A549 (cell line): ENCODE measurements around the gene ERFL. TPM values are rescaled to one million over a fixed set of nuclear protein-coding genes. Genes with fewer than 3 reads are reported as not detected.
A peak's percentile ranks its signal among the peaks of the same experiment; 100 is the strongest.

Source experiments
- ATAC-seq, 2 experiments: fragments of 200-7000 bp in 1 of 2; fragments of >200 bp in 1 of 2; cut with Nextera tagmentation in 1 of 2; cut with Tn5 transposase in 1 of 2; 3 replicates each; pipeline versions ENCODE4 v1.8.0 to v1.9.1; 2018 to 2020; ENCODE audit warnings: mild to moderate bottlenecking in 1 of 2, moderate library complexity in 1 of 2
- CTCF ChIA-PET: fragments of 300-600 bp; sonication (Branson Sonifier 250); formaldehyde crosslinking; extraction: SDS; loops from one replicate; lab custom pipeline; 2021; ENCODE audit warnings: antibody characterized with exemption, inconsistent platforms; lab: Yijun Ruan, JAX
- POLR2A ChIA-PET: fragments of 350-600 bp; formaldehyde crosslinking; extraction: SDS; loops from one replicate; lab custom pipeline; 2021; ENCODE audit warnings: antibody characterized with exemption, inconsistent platforms; lab: Yijun Ruan, JAX
- DNase-seq, 2 experiments: peaks; one replicate each; pipeline versions ENCODE4 v3.0.0 to v3.0.0-alpha.2; 2011 to 2016; ENCODE audit warnings: low read depth in 1 of 2, low spot score in 1 of 2
- FAIRE-seq: peaks from 2 replicates; lab custom pipeline; 2011; peaks lifted over from hg19 to GRCh38; lab: Jason Lieb, UNC
- H3K27ac ChIP-seq, 2 experiments: fragments of >200 bp; sonication (Bioruptor Twin); formaldehyde crosslinking; 3 replicates each; pipeline ENCODE4 v1.5.1; 2016 to 2017
- H3K4me1 ChIP-seq: fragments of >200 bp; sonication (Bioruptor Twin); formaldehyde crosslinking; 3 replicates; pipeline ENCODE4 v1.6.1; 2016
- H3K4me2 ChIP-seq: fragments of >200 bp; sonication (Bioruptor Twin); formaldehyde crosslinking; 3 replicates; pipeline ENCODE4 v1.6.1; 2016
- H3K4me3 ChIP-seq: fragments of >200 bp; sonication (Bioruptor Twin); formaldehyde crosslinking; 3 replicates; pipeline ENCODE4 v1.5.1; 2016
- H3K9me3 ChIP-seq: fragments of >200 bp; sonication (Bioruptor Twin); formaldehyde crosslinking; 3 replicates; pipeline ENCODE4 v1.6.1; 2016
- CHD2 ChIP-seq: fragments of 150-350 bp; IDR thresholded peaks from 2 replicates; pipeline ENCODE4 v1.6.1; 2014; ENCODE audit warnings: low read length; ENCODE audit not compliant: partially characterized antibody
- CHD4 ChIP-seq: fragments of 200-600 bp; sonication (generic); IDR thresholded peaks from 2 replicates; pipeline ENCODE4 v1.6.1; 2016; ENCODE audit warnings: antibody characterized with exemption, mild to moderate bottlenecking, borderline replicate concordance
- E2F6 ChIP-seq: IDR thresholded peaks from 2 replicates; pipeline ENCODE4 v1.6.1; 2012; ENCODE audit warnings: low read depth, borderline replicate concordance
- EHF ChIP-seq: fragments of 250-450 bp; sonication (Bioruptor Pico); IDR thresholded peaks from 2 replicates; pipeline ENCODE4 v1.5.0; 2020; ENCODE audit warnings: mild to moderate bottlenecking
- EP300 ChIP-seq, 2 experiments: fragments of >200 bp; sonication (Bioruptor Twin); formaldehyde crosslinking; IDR thresholded peaks; 2 replicates in 1 of 2; 3 replicates in 1 of 2; pipeline ENCODE4 v1.6.1; 2016 to 2017
- ESRRA ChIP-seq: fragments of 150-350 bp; IDR thresholded peaks from 2 replicates; pipeline ENCODE4 v1.6.1; 2014; ENCODE audit warnings: mild to moderate bottlenecking, low read length, borderline replicate concordance
- FOXS1 ChIP-seq: fragments of 250-450 bp; sonication (Bioruptor Pico); IDR thresholded peaks from 2 replicates; pipeline ENCODE4 v1.5.0; 2020; ENCODE audit warnings: mild to moderate bottlenecking, moderate library complexity
- HDAC2 ChIP-seq: fragments of 200-600 bp; sonication (generic); IDR thresholded peaks from 2 replicates; pipeline ENCODE4 v1.6.1; 2016
- HOXB5 ChIP-seq: fragments of 250-450 bp; sonication (Bioruptor Pico); IDR thresholded peaks from 2 replicates; pipeline ENCODE4 v1.5.0; 2020; ENCODE audit warnings: mild to moderate bottlenecking, moderate library complexity
- KDM1A ChIP-seq: fragments of 200-600 bp; sonication (generic); IDR thresholded peaks from 2 replicates; pipeline ENCODE4 v1.6.1; 2016; ENCODE audit warnings: low read depth, mild to moderate bottlenecking
- MYC ChIP-seq: IDR thresholded peaks from 2 replicates; pipeline ENCODE4 v1.6.1; 2012; ENCODE audit warnings: mild to moderate bottlenecking, inconsistent platforms, low read length, improper control_type of control experiment, borderline replicate concordance
- NFE2L2 ChIP-seq: fragments of 150-350 bp; conservative IDR thresholded peaks from 2 replicates; pipeline ENCODE4 v1.6.1; 2014; ENCODE audit warnings: low read length
- POLR2A ChIP-seq: IDR thresholded peaks from 2 replicates; pipeline ENCODE4 v1.6.1; 2012; ENCODE audit warnings: mild to moderate bottlenecking, low read length
- RAD21 ChIP-seq, 2 experiments: fragments of >200 bp in 1 of 2; sonication (Bioruptor Twin) in 1 of 2; formaldehyde crosslinking in 1 of 2; IDR thresholded peaks in 1 of 2; conservative IDR thresholded peaks in 1 of 2; 2 replicates in 1 of 2; 3 replicates in 1 of 2; pipeline ENCODE4 v1.6.1; 2012 to 2018; ENCODE audit warnings: inconsistent platforms in 1 of 2
- SMC3 ChIP-seq: fragments of >200 bp; sonication (Bioruptor Twin); formaldehyde crosslinking; IDR thresholded peaks from 3 replicates; pipeline ENCODE4 v1.6.1; 2018; ENCODE audit warnings: inconsistent platforms
- TP53 ChIP-seq: fragments of 250-450 bp; sonication (Bioruptor Pico); IDR thresholded peaks from 2 replicates; pipeline ENCODE4 v1.5.0; 2021; ENCODE audit warnings: mild to moderate bottlenecking, moderate library complexity
- ZFP36 ChIP-seq: fragments of 450-650 bp; IDR thresholded peaks from 2 replicates; pipeline ENCODE4 v1.6.1; 2014; ENCODE audit warnings: borderline replicate concordance; ENCODE audit not compliant: partially characterized antibody
- WGBS: methylation state at CpG from one replicate; pipeline ENCODE4 v1.1.6; 2017; ENCODE audit errors: missing lambda C conversion rate; 5-methylcytosine and 5-hydroxymethylcytosine counted together
- polyA plus RNA-seq, 4 experiments: library from polyadenylated mRNA; depleted of rRNA in 3 of 4; stranded (reverse); fragments of >200 nt; fragmentation: RNase III in 1 of 4; extraction: RNeasy Plus Mini Kit Qiagen cat#74134 plus additional on column Dnase treatment in 1 of 4; gene quantifications; 2 replicates in 3 of 4; 3 replicates in 1 of 4; pipeline ENCODE4 v1.2.3, GENCODE V29; 2011 to 2017
- TF ChIP-seq, protein P1 (sequence below): fragments of >200 bp; sonication (Bioruptor Twin); formaldehyde crosslinking; IDR thresholded peaks from 3 replicates; pipeline ENCODE4 v1.5.1; 2016
- TF ChIP-seq, protein P2 (sequence below): IDR thresholded peaks from 2 replicates; pipeline ENCODE4 v1.6.1; 2012
- TF ChIP-seq, protein P3 (sequence below): fragments of 200-600 bp; sonication (generic); IDR thresholded peaks from 2 replicates; pipeline ENCODE4 v1.6.1; 2016; ENCODE audit warnings: antibody characterized with exemption, mild to moderate bottlenecking, moderate library complexity
- TF ChIP-seq, protein P4 (sequence below): IDR thresholded peaks from 2 replicates; pipeline ENCODE4 v1.6.1; 2012

The ERFL gene
- polyA plus RNA-seq, 2 of the 4 experiments (the other 2 are of a cell fraction) = 0.15 to 0.19 TPM

DNA sequence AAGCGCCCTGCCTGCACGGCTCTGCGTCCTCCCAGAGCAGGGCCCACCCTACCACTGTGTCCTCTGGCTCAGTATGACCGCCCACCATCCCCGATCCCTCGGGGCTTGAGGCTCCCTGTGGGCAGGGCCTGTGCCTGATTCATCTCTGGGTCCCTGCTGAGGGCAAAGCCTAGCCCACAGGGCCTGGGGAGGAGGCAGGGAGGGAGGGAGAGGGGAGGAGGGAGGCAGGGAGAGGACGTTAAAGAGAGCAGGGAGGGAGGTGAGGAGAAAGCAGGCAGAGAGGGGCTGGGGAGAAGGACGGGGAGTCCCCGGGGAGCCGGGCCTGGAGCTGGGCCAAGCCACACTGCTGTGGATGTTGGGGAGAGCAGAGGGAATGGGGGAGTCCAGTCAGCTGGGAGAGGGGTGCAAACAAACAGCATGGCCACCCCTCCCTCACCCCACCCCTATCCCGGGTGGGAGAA, 4.0 kb upstream of the ERFL start:
- WGBS = 60% methylated on average over 11 of the region's 11 CpGs
- CTCF ChIA-PET = interaction anchor here (0.9 to 9.9 kb wide), 8 partner anchors 13 to 58 kb away, joined by 3 to 163 read pairs (median 8); partner anchors contain the start of genes CD79A and RABAC1

GRCh38 chr19:41930926-41931592, 2.8 kb upstream of the ERFL start:
- TF ChIP-seq CHD2 = no peak
- TF ChIP-seq, protein P1, sequence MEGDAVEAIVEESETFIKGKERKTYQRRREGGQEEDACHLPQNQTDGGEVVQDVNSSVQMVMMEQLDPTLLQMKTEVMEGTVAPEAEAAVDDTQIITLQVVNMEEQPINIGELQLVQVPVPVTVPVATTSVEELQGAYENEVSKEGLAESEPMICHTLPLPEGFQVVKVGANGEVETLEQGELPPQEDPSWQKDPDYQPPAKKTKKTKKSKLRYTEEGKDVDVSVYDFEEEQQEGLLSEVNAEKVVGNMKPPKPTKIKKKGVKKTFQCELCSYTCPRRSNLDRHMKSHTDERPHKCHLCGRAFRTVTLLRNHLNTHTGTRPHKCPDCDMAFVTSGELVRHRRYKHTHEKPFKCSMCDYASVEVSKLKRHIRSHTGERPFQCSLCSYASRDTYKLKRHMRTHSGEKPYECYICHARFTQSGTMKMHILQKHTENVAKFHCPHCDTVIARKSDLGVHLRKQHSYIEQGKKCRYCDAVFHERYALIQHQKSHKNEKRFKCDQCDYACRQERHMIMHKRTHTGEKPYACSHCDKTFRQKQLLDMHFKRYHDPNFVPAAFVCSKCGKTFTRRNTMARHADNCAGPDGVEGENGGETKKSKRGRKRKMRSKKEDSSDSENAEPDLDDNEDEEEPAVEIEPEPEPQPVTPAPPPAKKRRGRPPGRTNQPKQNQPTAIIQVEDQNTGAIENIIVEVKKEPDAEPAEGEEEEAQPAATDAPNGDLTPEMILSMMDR = peak; percentile 35
- Histone ChIP-seq H3K9me3 (no peaks in the 10 kb centered on the region), H3K27ac (no peak overlapping the region), H3K4me1 (peaks cover 13% of the 10 kb centered on the region; the same call in 1 of the 3 replicates), H3K4me2 (no peak overlapping the region), H3K4me3 (no peak overlapping the region)
- DNase-seq (no peak), FAIRE-seq (no peak), ATAC-seq (no peak)
- WGBS = 44% methylated on average over 17 of the region's 17 CpGs
- CTCF ChIA-PET = interaction anchor here (0.9 to 9.9 kb wide), 11 partner anchors 9 to 94 kb away, joined by 3 to 163 read pairs (median 7); partner anchors contain the start of genes ARHGEF1, CD79A and RABAC1
- POLR2A ChIA-PET = no interaction called here

More for the DNA sequence above, 4.0 kb upstream of the ERFL start:
- H3K4me3 ChIP-seq = no peak overlapping the region
- no peak for ATAC-seq
- peaks cover 13% of the 10 kb centered on the region; the same call in 1 of the 3 replicates for H3K4me1 ChIP-seq
- H3K4me2 ChIP-seq = no peak overlapping the region
- no peak for DNase-seq
- H3K9me3 ChIP-seq = no peaks in the 10 kb centered on the region
- H3K27ac ChIP-seq = no peak overlapping the region
- TF ChIP-seq CHD4 = no peak
- TF ChIP-seq RAD21 (conservative IDR thresholded peaks at IDR 0.05 in 1 of 2, IDR thresholded peaks at IDR 0.05 in 1 of 2) = no peak
- no peak for TF ChIP-seq HDAC2
- TF ChIP-seq EHF (CRISPR knock-in tag) = no peak
- TF ChIP-seq FOXS1 (CRISPR knock-in tag) = no peak
- POLR2A ChIA-PET = no interaction called here
- FAIRE-seq = no peak

GRCh38 chr19:41930322-41930722, 2.1 kb upstream of the ERFL start:
- H3K4me2 ChIP-seq = no peak overlapping the region
- POLR2A ChIA-PET = no interaction called here
- no peak for FAIRE-seq

More at GRCh38 chr19:41930322-41930722, 2.1 kb upstream of the ERFL start:
- Histone ChIP-seq H3K4me1 (peaks cover 13% of the 10 kb centered on the region; the same call in 1 of the 3 replicates), H3K9me3 (no peaks in the 10 kb centered on the region), H3K27ac (no peak overlapping the region), H3K4me3 (no peak overlapping the region)
- CTCF ChIA-PET = interaction anchor here (0.9 to 9.9 kb wide), 7 partner anchors 18 to 93 kb away, joined by 3 to 163 read pairs (median 9); partner anchors contain the start of genes ARHGEF1, CD79A and RABAC1
- WGBS = 35% methylated on average over 7 of the region's 7 CpGs
- TF ChIP-seq, protein P2, sequence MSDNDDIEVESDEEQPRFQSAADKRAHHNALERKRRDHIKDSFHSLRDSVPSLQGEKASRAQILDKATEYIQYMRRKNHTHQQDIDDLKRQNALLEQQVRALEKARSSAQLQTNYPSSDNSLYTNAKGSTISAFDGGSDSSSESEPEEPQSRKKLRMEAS = no peak
- TF ChIP-seq POLR2A = no peak
- TF ChIP-seq NFE2L2 = no peak
- no peak for TF ChIP-seq EP300 (IDR thresholded peaks at IDR 0.05)
- TF ChIP-seq, protein P1 = no peak
- TF ChIP-seq, protein P3, sequence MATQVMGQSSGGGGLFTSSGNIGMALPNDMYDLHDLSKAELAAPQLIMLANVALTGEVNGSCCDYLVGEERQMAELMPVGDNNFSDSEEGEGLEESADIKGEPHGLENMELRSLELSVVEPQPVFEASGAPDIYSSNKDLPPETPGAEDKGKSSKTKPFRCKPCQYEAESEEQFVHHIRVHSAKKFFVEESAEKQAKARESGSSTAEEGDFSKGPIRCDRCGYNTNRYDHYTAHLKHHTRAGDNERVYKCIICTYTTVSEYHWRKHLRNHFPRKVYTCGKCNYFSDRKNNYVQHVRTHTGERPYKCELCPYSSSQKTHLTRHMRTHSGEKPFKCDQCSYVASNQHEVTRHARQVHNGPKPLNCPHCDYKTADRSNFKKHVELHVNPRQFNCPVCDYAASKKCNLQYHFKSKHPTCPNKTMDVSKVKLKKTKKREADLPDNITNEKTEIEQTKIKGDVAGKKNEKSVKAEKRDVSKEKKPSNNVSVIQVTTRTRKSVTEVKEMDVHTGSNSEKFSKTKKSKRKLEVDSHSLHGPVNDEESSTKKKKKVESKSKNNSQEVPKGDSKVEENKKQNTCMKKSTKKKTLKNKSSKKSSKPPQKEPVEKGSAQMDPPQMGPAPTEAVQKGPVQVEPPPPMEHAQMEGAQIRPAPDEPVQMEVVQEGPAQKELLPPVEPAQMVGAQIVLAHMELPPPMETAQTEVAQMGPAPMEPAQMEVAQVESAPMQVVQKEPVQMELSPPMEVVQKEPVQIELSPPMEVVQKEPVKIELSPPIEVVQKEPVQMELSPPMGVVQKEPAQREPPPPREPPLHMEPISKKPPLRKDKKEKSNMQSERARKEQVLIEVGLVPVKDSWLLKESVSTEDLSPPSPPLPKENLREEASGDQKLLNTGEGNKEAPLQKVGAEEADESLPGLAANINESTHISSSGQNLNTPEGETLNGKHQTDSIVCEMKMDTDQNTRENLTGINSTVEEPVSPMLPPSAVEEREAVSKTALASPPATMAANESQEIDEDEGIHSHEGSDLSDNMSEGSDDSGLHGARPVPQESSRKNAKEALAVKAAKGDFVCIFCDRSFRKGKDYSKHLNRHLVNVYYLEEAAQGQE = no peak
- TF ChIP-seq TP53 (CRISPR knock-in tag) = no peak
- TF ChIP-seq HOXB5 (CRISPR knock-in tag) = no peak
- TF ChIP-seq, protein P4, sequence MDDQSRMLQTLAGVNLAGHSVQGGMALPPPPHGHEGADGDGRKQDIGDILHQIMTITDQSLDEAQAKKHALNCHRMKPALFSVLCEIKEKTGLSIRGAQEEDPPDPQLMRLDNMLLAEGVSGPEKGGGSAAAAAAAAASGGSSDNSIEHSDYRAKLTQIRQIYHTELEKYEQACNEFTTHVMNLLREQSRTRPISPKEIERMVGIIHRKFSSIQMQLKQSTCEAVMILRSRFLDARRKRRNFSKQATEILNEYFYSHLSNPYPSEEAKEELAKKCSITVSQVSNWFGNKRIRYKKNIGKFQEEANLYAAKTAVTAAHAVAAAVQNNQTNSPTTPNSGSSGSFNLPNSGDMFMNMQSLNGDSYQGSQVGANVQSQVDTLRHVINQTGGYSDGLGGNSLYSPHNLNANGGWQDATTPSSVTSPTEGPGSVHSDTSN = no peak
- no peak for TF ChIP-seq ESRRA
- TF ChIP-seq E2F6 = no peak
- TF ChIP-seq ZFP36 = no peak
- TF ChIP-seq CHD2 = no peak
- TF ChIP-seq SMC3 = no peak
- TF ChIP-seq KDM1A = no peak
- no peak for TF ChIP-seq FOXS1 (CRISPR knock-in tag)
- no peak for TF ChIP-seq MYC
- ATAC-seq = no peak
- DNase-seq = no peak
